Ishikawa (cell line): ENCODE data around the gene SLC46A3.

Experiments
- CEBPB ChIP-seq: IDR thresholded peaks from 2 replicates; pipeline ENCODE4 v1.6.1; 2012
- CREB1 ChIP-seq: IDR thresholded peaks from 2 replicates; pipeline ENCODE4 v1.6.1; 2012; ENCODE audit warnings: low read depth
- EGR1 ChIP-seq: IDR thresholded peaks from 2 replicates; pipeline ENCODE4 v1.6.1; 2012
- EP300 ChIP-seq: IDR thresholded peaks from 2 replicates; pipeline ENCODE4 v1.6.1; 2012; ENCODE audit warnings: borderline replicate concordance
- FOXM1 ChIP-seq: IDR thresholded peaks from 2 replicates; pipeline ENCODE4 v1.6.1; 2012; ENCODE audit warnings: low read depth, borderline replicate concordance
- NFIC ChIP-seq: IDR thresholded peaks from 2 replicates; pipeline ENCODE4 v1.6.1; 2012
- RAD21 ChIP-seq: IDR thresholded peaks from 2 replicates; pipeline ENCODE4 v1.6.1; 2012; ENCODE audit warnings: low read depth
- REST ChIP-seq: IDR thresholded peaks from 2 replicates; pipeline ENCODE4 v1.6.1; 2012; ENCODE audit warnings: low read depth, mild to moderate bottlenecking
- TAF1 ChIP-seq: IDR thresholded peaks from 2 replicates; pipeline ENCODE4 v1.6.1; 2012; ENCODE audit warnings: low read depth, mild to moderate bottlenecking
- TCF12 ChIP-seq: IDR thresholded peaks from 2 replicates; pipeline ENCODE4 v1.6.1; 2012; ENCODE audit warnings: low read depth
- TEAD4 ChIP-seq: IDR thresholded peaks from 2 replicates; pipeline ENCODE4 v1.6.1; 2012
- YY1 ChIP-seq: IDR thresholded peaks from 2 replicates; pipeline ENCODE4 v1.6.1; 2012; ENCODE audit warnings: low read depth
- ZBTB7A ChIP-seq: IDR thresholded peaks from 2 replicates; pipeline ENCODE4 v1.6.1; 2012; ENCODE audit warnings: low read depth
- TF ChIP-seq, protein P1 (sequence below): IDR thresholded peaks from 2 replicates; pipeline ENCODE4 v1.6.1; 2012
- TF ChIP-seq, protein P2 (sequence below): IDR thresholded peaks from 2 replicates; pipeline ENCODE4 v1.6.1; 2012

Gene SLC46A3

DNA sequence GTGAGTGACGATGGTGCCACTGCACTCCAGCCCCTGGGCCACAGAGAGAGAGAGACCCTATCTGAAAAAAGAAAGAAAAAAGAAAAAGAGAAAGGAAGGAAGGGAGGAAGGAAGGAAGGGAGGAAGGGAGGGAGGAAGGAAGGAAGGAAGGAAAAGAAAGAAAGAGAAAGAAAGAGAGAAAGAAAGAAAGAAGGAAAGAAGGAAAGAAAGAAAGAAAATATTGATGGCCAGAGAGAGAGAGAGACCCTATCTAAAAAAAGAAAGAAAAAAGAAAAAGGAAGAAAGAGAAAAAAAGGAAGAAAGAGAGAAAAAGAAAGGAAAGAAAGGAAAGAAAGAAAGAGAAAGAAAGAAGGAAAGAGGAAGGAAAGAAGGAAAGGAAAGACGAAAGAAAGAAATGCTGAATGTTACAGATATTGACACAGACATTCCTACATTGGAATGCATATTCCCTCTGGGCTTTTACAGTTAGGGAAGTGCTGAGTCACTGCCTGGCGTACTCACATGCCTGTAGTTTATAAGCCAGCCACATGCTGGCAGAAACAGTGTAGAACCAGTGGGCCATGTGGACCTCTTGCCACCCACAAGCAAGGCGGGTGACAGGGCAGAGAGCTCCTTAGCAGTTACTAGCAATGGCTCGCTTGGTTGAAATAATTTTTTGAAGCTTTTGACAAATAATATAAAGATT lies 34.6 kb upstream of the SLC46A3 start:
- TF ChIP-seq ZBTB7A (no peak), RAD21 (peak; percentile 15; the same call in 1 of the 2 replicates), YY1 (peak; percentile 24; the same call in 1 of the 2 replicates), CEBPB (no peak), TEAD4 (peak; percentile 77), FOXM1 (no peak), EP300 (peak; percentile 45; the same call in 1 of the 2 replicates), NFIC (peak; percentile 45), EGR1 (no peak), TAF1 (no peak), TCF12 (peak; percentile 61), REST (no peak), CREB1 (no peak)
- TF ChIP-seq, protein P1, sequence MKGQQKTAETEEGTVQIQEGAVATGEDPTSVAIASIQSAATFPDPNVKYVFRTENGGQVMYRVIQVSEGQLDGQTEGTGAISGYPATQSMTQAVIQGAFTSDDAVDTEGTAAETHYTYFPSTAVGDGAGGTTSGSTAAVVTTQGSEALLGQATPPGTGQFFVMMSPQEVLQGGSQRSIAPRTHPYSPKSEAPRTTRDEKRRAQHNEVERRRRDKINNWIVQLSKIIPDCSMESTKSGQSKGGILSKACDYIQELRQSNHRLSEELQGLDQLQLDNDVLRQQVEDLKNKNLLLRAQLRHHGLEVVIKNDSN = peak; percentile 67
- TF ChIP-seq, protein P2, sequence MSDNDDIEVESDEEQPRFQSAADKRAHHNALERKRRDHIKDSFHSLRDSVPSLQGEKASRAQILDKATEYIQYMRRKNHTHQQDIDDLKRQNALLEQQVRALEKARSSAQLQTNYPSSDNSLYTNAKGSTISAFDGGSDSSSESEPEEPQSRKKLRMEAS = peak; percentile 97

- TF ChIP-seq REST = peak; percentile 57
- TF ChIP-seq TEAD4 = 0 out of 2 replicates have a peak, but pooled peaks have one; percentile 33
- no peak for TF ChIP-seq CEBPB
Observed at GRCh38 chr13:28751175-28751960, 32.6 kb upstream of the SLC46A3 start.

- TF ChIP-seq, protein P2 = 0 out of 2 replicates have a peak, but pooled peaks have one; percentile 19
- TF ChIP-seq FOXM1 (no peak), EGR1 (peak; percentile 77)
Observed at GRCh38 chr13:28750187-28751045, 31.6 kb upstream of the SLC46A3 start.

DNA sequence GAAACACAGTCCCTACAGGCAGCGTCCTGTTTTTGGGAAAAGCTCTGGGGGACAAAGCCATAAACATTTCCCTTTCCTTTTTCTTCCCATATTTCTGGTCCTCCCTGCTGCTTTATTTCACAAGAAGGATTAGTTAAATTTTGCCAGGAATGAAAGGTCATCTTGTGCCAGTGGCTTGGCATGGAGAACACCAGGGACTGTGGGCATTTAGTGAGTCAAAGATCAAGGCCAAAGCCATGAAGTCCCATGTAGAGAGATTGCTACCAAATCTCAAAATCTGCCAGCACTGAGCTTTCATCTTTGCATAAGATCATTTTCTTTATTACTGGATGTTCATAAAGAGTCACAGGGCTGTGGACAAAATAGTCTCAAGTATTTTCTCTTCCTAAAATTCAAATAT lies 29.1 kb upstream of the SLC46A3 start:
- no peak for TF ChIP-seq TEAD4
- TF ChIP-seq, protein P1 = no peak
- TF ChIP-seq CREB1 = no peak
- TF ChIP-seq EP300 = no peak
- no peak for TF ChIP-seq TCF12
- no peak for TF ChIP-seq REST
- no peak for TF ChIP-seq TAF1
- no peak for TF ChIP-seq ZBTB7A
- no peak for TF ChIP-seq EGR1
- TF ChIP-seq FOXM1 = no peak
- no peak for TF ChIP-seq CEBPB
